Stimulated activated CD8-positive, alpha-beta memory T cell treated with anti-CD3 and anti-CD28 coated beads, Interleukin-15, amount 100 ng/mL, for 24 hours (primary cell): Measurements from ENCODE around the gene ZNF217.
"Not testable (repeated sequence)": the region's sequence is repeated elsewhere in the genome, so short reads cannot be mapped to it uniquely, and the experiment has no call there.

Experiments used
- DNase-seq: peaks from one replicate; pipeline ENCODE4 v3.0.0-alpha.2; 2020; ENCODE audit warnings: low read depth

The ZNF217 gene

GRCh38 chr20:53565254-53565653, 28.4 kb downstream of the ZNF217 start:
- DNase-seq: no peak

DNA sequence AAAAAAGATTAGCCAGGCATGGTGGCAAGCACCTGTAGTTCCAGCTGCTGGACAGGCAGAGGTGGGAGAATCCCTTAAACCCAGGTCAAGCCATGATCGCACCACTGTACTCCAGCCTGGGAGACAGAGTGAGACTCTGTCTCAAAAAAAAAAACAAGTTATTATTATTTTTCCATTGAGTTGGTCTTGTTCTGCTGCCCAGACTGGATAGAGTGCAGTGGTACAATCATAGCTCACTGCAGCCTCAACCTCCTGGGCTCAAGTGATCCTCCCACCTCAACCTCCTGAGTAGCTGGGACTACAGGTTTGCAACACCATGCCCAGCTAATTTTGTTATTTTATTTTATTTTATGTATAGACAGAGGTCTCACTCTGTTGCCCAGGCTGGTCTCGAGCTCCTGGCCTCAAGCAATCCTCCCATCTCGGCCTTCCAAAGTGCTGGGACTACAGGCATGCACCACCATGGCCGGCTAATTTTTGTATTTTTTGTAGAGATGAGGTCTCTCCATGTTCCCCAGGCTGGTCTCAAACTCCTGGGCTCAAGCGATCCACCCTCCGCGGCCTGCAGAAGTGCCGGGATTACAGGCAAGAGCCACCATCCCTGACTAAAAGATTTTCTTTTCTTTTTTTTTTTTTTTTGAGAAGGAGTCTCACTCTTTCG, 31.4 kb downstream of the ZNF217 start:
- not testable (repeated sequence) for DNase-seq

GRCh38 chr20:53561505-53561904, 32.1 kb downstream of the ZNF217 start:
- DNase-seq: no peak

GRCh38 chr20:53559816-53560215, 33.8 kb downstream of the ZNF217 start:
- DNase-seq: no peak

GRCh38 chr20:53557130-53557529, 36.5 kb downstream of the ZNF217 start:
- no peak for DNase-seq

DNA sequence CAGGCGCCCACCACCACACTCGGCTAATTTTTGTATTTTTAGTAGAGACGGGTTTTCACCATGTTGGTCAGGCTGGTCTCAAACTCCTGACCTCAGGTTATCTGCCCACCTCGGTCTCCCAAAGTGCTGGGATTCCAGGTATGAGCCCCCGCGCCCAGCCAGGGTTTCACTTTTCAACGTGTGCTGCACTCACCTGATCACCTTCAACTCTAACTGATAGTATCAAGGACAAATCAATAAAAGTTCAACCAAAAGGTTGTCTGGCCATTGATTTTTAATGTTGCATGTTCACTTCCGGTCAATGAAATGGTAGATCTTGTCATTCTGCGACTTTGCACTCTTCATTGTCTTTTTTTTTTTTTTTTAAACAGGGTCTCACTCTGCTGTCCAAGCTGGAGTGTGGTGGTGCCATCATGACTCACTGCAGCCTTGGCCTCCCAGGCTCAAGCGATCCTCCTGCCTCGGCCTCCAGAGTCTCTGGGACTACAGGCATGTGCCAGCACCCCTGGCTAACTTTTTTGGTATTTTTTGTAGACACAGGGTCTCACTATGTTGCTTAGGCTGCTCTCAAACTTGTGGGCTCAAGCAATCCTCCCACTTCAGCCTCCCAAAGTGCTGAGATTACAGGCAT, 37.3 kb downstream of the ZNF217 start:
- DNase-seq: no peak

DNA sequence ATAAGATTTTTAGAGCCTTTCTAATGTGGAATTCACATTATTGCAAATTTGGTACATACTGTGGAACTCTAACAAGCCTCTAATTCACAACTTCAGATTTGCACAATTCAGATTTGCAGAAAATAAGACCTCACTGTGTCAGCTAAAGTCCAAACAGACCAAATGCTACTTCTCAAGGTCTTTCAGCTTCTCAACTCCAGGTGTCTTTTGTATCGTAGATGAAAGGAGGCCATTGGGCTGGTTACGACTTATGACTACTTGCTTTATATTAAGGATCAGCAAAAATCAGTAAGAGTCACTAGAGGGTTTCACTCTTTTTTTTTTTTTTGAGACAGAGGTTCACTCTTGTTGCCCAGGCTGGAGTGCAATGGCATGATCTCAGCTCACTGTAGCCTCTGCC, 37.8 kb downstream of the ZNF217 start:
- DNase-seq: no peak

- no peak for DNase-seq
These were observed 38.6 kb downstream of the ZNF217 start for GRCh38 chr20:53555081-53555480.

DNA sequence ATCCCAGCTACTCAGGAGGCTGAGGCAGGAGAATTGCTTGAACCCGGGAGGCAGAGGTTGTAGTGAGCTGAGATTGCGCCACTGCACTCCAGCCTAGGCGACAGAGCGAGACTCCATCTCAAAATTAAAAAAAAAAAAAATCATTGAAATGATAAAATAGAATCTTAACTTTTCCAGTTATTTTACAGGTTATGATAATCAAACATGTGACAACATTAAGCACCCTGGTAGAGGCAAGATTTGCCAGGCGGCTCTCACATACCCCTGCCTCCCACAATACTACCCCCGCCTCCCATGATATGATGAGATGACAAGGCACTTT, 41.1 kb downstream of the ZNF217 start:
- DNase-seq: not testable (repeated sequence)

DNA sequence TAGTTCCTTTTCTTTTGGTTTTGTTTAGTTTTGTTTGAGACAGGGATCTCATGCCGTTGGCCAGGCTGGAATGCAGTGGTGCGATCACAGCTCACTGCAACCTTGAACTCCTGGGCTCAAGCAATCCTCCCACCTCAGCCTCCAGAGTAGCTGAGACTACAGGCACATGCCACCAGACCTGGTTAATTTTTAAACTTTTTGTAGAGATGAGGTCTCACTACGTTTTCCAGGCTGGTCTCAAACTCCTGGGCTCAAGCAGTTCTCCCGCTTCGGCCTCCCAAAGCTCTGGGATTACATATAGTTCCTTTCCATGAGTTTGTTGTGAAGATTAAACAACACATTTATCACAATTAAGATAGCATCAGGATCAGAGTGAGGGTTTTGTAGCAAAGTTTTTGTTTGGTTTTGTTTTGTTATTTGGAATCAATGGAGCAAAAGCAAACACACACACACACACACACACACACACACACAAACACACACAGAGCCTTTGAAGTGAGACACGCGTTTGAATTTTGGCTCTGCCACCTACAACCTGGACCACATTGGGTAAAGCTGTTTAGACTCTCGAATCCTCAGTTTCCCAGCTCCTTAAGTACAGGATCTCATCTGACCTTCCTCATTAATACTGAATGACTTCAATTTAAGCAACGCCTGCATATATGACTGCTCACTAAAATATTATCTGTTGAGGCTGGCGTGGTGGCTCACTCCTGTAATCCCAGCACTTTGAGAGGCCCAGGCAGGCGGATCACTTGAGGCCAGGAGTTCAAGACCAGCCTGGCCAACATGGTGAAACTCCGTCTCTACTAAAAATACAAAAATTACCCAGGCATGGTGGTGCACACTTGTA, 41.7 kb downstream of the ZNF217 start:
- not testable (repeated sequence) for DNase-seq

- no peak for DNase-seq
These were observed 43.1 kb downstream of the ZNF217 start for GRCh38 chr20:53550280-53551187.

DNA sequence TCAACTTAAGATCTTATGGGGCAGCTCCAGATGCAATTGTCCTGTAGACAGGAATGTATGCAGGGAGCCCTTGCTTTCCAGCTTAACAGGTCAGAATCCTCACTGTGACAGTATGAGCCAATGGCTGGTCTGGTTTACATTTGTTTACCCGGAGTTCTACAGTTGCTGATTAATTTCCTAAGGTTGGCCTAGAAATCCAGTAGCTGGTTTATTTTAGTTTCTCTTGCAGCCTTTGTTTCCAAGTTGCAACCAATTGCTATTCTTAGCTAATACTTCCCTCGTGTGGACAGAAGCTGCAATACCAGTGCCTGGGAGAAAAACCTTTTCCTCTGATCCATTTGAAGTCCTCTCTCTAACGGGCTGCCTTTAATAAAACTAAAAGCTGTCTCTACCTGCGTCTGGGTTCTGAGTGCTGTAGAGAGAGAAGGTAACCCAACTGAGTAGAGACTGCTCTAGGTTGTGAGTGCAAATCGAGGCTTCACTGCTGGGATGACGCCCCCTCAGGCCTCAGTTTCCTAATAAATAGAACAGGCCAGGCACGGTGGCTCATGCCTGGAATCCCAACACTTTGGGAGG, 45.9 kb downstream of the ZNF217 start:
- DNase-seq: no peak

- no peak for DNase-seq
These were observed 54.1 kb downstream of the ZNF217 start for GRCh38 chr20:53539516-53539915.

- DNase-seq: not testable (repeated sequence)
These were observed 57.3 kb downstream of the ZNF217 start for GRCh38 chr20:53536382-53536781.

DNA sequence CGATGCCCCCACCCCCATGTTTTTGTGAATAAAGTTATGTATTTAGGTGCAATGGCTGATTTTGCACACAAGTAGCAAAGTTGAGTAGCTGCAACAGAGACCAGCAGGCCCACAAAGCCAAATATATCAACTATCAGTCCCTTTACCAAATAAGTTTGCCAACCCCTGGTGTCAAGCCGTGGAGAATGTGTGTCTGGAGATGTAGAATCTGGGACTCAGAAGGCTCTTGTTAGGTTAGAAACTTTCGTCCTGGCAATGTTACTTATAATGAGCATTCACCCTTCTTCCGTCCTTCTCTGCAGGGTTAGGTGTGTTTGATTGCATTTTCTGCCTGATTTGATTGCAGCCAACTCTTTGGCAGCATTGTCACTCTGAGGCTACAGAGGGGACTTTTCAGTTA, 57.8 kb downstream of the ZNF217 start:
- no peak for DNase-seq

DNA sequence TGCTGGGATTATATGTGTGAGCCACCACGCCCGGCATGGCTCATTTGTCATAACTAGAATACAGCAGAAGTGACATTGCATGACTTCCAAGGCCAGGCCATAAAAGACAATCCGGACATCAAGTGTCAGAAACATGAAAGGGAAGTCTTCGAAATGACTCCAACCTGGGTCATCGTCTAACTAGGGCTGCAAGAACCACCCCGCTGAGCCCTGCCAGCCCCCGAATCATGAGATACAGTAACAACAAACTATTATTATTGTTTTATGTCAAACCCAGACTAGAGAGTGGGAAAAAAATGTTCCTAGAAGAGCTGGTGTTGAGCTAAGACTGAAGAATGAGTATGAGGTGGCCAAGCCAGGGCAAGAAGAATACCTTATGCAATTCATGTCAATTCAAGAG, 59.6 kb downstream of the ZNF217 start:
- no peak for DNase-seq

- no peak for DNase-seq
These were observed 60.1 kb downstream of the ZNF217 start for GRCh38 chr20:53533500-53533899.

- not testable (repeated sequence) for DNase-seq
These were observed 60.9 kb downstream of the ZNF217 start for GRCh38 chr20:53532654-53533312.

- DNase-seq: no peak
These were observed 63.2 kb downstream of the ZNF217 start for GRCh38 chr20:53530440-53530839.

DNA sequence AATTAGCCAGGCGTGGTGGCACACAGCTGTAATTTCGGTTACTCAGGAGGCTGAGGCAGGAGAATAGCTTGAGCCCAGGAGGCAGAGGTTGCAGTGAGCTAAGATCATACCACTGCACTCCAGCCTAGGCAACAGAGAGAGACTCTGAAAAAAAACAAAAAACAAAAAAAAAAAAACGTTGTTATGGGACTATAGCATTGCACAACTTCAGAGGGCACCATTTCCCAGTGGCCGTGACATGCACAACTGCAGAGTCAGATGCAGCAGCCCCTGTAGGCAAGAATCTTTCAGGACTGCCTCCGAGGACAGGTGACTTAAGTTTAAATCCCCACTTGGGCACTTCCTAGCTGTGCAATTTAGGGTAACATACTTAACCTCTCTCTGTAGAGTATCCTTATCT, 64.0 kb downstream of the ZNF217 start:
- DNase-seq: no peak

DNA sequence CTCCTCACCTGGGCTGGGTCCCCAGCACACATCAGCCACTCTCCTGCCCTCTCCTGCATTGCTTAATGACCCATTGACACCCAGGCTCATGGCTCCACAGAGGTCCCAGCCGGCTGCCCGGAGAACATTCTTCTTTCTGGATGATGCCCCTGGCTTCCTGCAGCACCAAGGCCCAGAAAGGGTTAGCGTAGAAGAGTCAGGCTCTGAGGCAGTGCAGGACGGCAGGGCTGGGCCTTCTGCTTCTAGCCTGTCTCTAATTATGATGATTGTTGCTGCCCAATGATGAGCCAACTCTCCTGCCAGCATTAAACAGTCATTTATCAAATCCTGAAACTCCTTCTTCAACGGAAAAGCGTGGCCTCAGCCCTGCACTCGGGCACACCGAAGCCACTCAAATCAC, 66.4 kb downstream of the ZNF217 start:
- no peak for DNase-seq
